Fibroblast of skin of scalp (primary cell): ENCODE data around the gene ATG2B.

Experiments used
- DNase-seq: peaks from one replicate; pipeline ENCODE4 v3.0.0-alpha.2; 2013

The ATG2B gene

GRCh38 chr14:96269359-96269710 is 93.8 kb downstream of the ATG2B start:
- DNase-seq = no peak

GRCh38 chr14:96268431-96269358 is 94.4 kb downstream of the ATG2B start:
- peak; percentile 91 for DNase-seq

GRCh38 chr14:96267916-96268315 is 95.2 kb downstream of the ATG2B start:
- no peak for DNase-seq

GRCh38 chr14:96267336-96267735 is 95.8 kb downstream of the ATG2B start:
- peak; percentile 94 for DNase-seq

GRCh38 chr14:96265383-96266095 is 97.6 kb downstream of the ATG2B start:
- DNase-seq = peak; percentile 50

- peak; percentile 62 for DNase-seq
These were observed 98.3 kb downstream of the ATG2B start for GRCh38 chr14:96264853-96265252.

GRCh38 chr14:96264200-96264553 is 99.0 kb downstream of the ATG2B start:
- DNase-seq = no peak

- DNase-seq = no peak
These were observed 99.6 kb downstream of the ATG2B start for GRCh38 chr14:96263347-96264199.

- no peak for DNase-seq
These were observed 101.1 kb downstream of the ATG2B start for GRCh38 chr14:96261772-96262655.

GRCh38 chr14:96261053-96261452 is 102.1 kb downstream of the ATG2B start:
- no peak for DNase-seq

GRCh38 chr14:96260341-96260821 is 102.8 kb downstream of the ATG2B start:
- DNase-seq = peak; percentile 91

- no peak for DNase-seq
These were observed 105.2 kb downstream of the ATG2B start for GRCh38 chr14:96257900-96258299.

GRCh38 chr14:96257056-96257455 is 106.1 kb downstream of the ATG2B start:
- DNase-seq = no peak

GRCh38 chr14:96256407-96256806 is 106.7 kb downstream of the ATG2B start:
- DNase-seq = no peak

- peak; percentile 94 for DNase-seq
These were observed 107.4 kb downstream of the ATG2B start, which contains the start of gene BDKRB1 for GRCh38 chr14:96255501-96256366. Gene BDKRB1 (plus strand): TSS chr14:96256210. CDS start chr14:96263683, 7,473 bp downstream.

- DNase-seq = no peak
These were observed 108.5 kb downstream of the ATG2B start for GRCh38 chr14:96254687-96255086.

GRCh38 chr14:96252999-96253539 is 110.1 kb downstream of the ATG2B start:
- peak; percentile 95 for DNase-seq

- DNase-seq = peak; percentile 80
These were observed 110.7 kb downstream of the ATG2B start for GRCh38 chr14:96252323-96252998.

GRCh38 chr14:96251656-96252155 is 111.4 kb downstream of the ATG2B start:
- no peak for DNase-seq
